Measurements from ENCODE around the gene IPMK.

DNA sequence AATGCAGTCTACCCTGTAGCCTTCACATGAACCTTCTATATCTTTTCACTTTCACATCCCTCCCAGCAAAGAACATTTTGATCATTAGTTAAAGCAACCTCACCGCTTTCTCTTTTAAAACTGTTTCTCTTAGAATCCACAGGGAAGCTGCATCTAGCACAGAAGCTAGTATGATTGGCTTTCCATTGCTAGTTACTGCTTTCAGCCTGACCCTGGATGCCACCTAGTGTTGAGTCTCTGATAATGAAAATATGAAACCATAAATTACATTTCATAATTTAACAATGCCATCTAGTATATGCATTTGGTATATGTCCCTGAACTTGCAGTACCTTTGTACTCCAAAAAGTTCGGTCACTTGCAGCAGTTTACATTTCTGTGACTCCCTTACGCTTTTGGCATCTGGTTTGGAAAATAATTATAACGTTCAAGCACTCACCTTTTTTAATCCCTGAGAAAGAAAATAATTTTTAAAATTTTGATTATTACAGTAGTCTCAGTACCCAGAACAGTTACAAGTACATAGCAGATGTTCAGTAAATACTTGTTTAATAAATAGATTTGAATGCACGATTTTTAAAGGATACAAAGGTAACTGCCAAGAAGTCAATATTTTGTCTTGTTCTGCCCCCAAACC, 24.0 kb upstream of the IPMK start:
- TF ChIP-seq, protein P1, sequence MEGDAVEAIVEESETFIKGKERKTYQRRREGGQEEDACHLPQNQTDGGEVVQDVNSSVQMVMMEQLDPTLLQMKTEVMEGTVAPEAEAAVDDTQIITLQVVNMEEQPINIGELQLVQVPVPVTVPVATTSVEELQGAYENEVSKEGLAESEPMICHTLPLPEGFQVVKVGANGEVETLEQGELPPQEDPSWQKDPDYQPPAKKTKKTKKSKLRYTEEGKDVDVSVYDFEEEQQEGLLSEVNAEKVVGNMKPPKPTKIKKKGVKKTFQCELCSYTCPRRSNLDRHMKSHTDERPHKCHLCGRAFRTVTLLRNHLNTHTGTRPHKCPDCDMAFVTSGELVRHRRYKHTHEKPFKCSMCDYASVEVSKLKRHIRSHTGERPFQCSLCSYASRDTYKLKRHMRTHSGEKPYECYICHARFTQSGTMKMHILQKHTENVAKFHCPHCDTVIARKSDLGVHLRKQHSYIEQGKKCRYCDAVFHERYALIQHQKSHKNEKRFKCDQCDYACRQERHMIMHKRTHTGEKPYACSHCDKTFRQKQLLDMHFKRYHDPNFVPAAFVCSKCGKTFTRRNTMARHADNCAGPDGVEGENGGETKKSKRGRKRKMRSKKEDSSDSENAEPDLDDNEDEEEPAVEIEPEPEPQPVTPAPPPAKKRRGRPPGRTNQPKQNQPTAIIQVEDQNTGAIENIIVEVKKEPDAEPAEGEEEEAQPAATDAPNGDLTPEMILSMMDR (IDR thresholded peaks at IDR 0.05; ENCODE audit: low read depth, low read length, poor library complexity, severe bottlenecking), result peak; percentile 73
- no peak for TF ChIP-seq EZH2phosphoT487 (IDR thresholded peaks at IDR 0.05; ENCODE audit: borderline replicate concordance, low read length)

All from DOHH2 (cell line).